K562 (cell line): ENCODE data around the gene TLCD1. TPM values are rescaled to one million over a fixed set of nuclear protein-coding genes. Genes with fewer than 3 reads are reported as not detected.

Experiments used
- EGR1 ChIP-seq: fragments of 450-650 bp; conservative IDR thresholded peaks from 2 replicates; pipeline ENCODE4 v1.6.1; 2017; ENCODE audit warnings: mild to moderate bottlenecking
- EP400 ChIP-seq: fragments of 450-650 bp; IDR thresholded peaks from 2 replicates; pipeline ENCODE4 v1.6.1; 2017; ENCODE audit warnings: antibody characterized with exemption, mild to moderate bottlenecking, moderate library complexity
- KLF13 ChIP-seq: fragments of 450-650 bp; IDR thresholded peaks from 2 replicates; pipeline ENCODE4 v1.6.1; 2016; ENCODE audit warnings: missing genetic modification characterization, low read depth, mild to moderate bottlenecking, missing compliant biosample characterization, moderate library complexity, borderline replicate concordance
- LCOR ChIP-seq: sonication (generic); formaldehyde crosslinking; IDR thresholded peaks from 2 replicates; pipeline ENCODE4 v1.8.0; 2022; ENCODE audit warnings: mild to moderate bottlenecking, missing genetic modification reagents
- POLR2B ChIP-seq: fragments of 450-650 bp; IDR thresholded peaks from 2 replicates; pipeline ENCODE4 v1.6.1; 2018; ENCODE audit warnings: low read depth; ENCODE audit not compliant: partially characterized antibody
- RBM22 ChIP-seq: fragments of 200-400 bp; formaldehyde crosslinking; IDR thresholded peaks from 2 replicates; pipeline ENCODE4 v1.6.1; 2018; ENCODE audit warnings: low read length, low read depth; ENCODE audit not compliant: poor library complexity, severe bottlenecking
- RNF219 ChIP-seq: fragments of 250-450 bp; sonication (Bioruptor Pico); IDR thresholded peaks from 2 replicates; pipeline ENCODE4 v1.5.0; 2022; ENCODE audit warnings: mild to moderate bottlenecking
- SRSF9 ChIP-seq: fragments of 200-400 bp; formaldehyde crosslinking; IDR thresholded peaks from 2 replicates; pipeline ENCODE4 v1.6.1; 2017; ENCODE audit warnings: low read depth, low read length, borderline replicate concordance
- SUPT5H ChIP-seq: fragments of 450-650 bp; IDR thresholded peaks from 2 replicates; pipeline ENCODE4 v1.6.1; 2016
- U2AF2 ChIP-seq: fragments of 200-400 bp; formaldehyde crosslinking; optimal IDR thresholded peaks from 2 replicates; pipeline ENCODE3; 2017; ENCODE audit warnings: low read depth, mild to moderate bottlenecking, low read length
- ZMIZ1 ChIP-seq, 2 experiments: fragments of 150-350 bp in 1 of 2; IDR thresholded peaks; 2 replicates each; pipeline ENCODE4 v1.6.1; 2012 to 2016; ENCODE audit warnings: low read depth in 2 of 2, low read length in 2 of 2, mild to moderate bottlenecking in 1 of 2, moderate library complexity in 1 of 2
- ZNF184 ChIP-seq: sonication (generic); formaldehyde crosslinking; IDR thresholded peaks from 2 replicates; pipeline ENCODE4 v1.5.0; 2020; ENCODE audit warnings: missing genetic modification reagents
- ZNF263 ChIP-seq: sonication (generic); formaldehyde crosslinking; IDR thresholded peaks from 2 replicates; pipeline ENCODE4 v1.8.0; 2022; ENCODE audit warnings: mild to moderate bottlenecking, missing genetic modification reagents, borderline replicate concordance
- ZNF311 ChIP-seq: fragments of 250-450 bp; sonication (Bioruptor Pico); IDR thresholded peaks from 2 replicates; pipeline ENCODE4 v1.4.0; 2020; ENCODE audit warnings: mild to moderate bottlenecking, moderate library complexity
- ZNF699 ChIP-seq: fragments of 250-450 bp; sonication (Bioruptor Pico); IDR thresholded peaks from 2 replicates; pipeline ENCODE4 v1.8.0; 2021; ENCODE audit warnings: mild to moderate bottlenecking, moderate library complexity; ENCODE audit not compliant: insufficient replicate concordance
- ZNF717 ChIP-seq: fragments of 250-450 bp; sonication (Bioruptor Pico); IDR thresholded peaks from 2 replicates; pipeline ENCODE4 v1.5.0; 2021
- ZSCAN32 ChIP-seq: fragments of 450-650 bp; formaldehyde crosslinking; IDR thresholded peaks from 2 replicates; pipeline ENCODE4 v1.4.0; 2020; ENCODE audit warnings: mild to moderate bottlenecking, moderate library complexity
- polyA plus RNA-seq, 8 experiments: library from polyadenylated mRNA; depleted of rRNA in 4 of 8; stranded (reverse) in 5 of 8; unstranded in 3 of 8; fragments of >200 nt; fragmentation: Nextera tagmentation in 2 of 8; fragmentation: Illumina TruSeq in 1 of 8; extraction: Ambion mirVana in 2 of 8; extraction: Trizol in 1 of 8; gene quantifications; 2 replicates each; pipeline versions ENCODE4 v1.2.1 to v1.2.3, GENCODE V29; 2011 to 2014; ENCODE audit warnings: inconsistent platforms in 1 of 8, missing spikeins in 1 of 8
- total RNA-seq, 7 experiments: library from RNA; depleted of rRNA in 6 of 7; stranded (reverse); fragments of >200 nt in 6 of 7; fragmentation: Illumina TruSeq in 2 of 7; extraction: Trizol in 2 of 7; gene quantifications; 2 replicates each; pipeline versions ENCODE4 v1.2.1 to v1.2.3, GENCODE V29; 2011 to 2021; ENCODE audit warnings: low replicate concordance in 1 of 7
- TF ChIP-seq, protein P1 (sequence below): fragments of 450-650 bp; formaldehyde crosslinking; IDR thresholded peaks from 2 replicates; pipeline ENCODE4 v1.4.0; 2022; ENCODE audit warnings: missing genetic modification characterization
- TF ChIP-seq, protein P2 (sequence below): sonication (generic); formaldehyde crosslinking; IDR thresholded peaks from 2 replicates; pipeline ENCODE4 v1.8.1; 2023; ENCODE audit warnings: mild to moderate bottlenecking, missing genetic modification reagents

TLCD1 gene
- total and polyA plus RNA-seq, 9 of the 15 experiments (the other 6 are each of a cell fraction or from before 2014, with no cell fraction given), result 6.8 to 37.7 (median 21.7) TPM

DNA sequence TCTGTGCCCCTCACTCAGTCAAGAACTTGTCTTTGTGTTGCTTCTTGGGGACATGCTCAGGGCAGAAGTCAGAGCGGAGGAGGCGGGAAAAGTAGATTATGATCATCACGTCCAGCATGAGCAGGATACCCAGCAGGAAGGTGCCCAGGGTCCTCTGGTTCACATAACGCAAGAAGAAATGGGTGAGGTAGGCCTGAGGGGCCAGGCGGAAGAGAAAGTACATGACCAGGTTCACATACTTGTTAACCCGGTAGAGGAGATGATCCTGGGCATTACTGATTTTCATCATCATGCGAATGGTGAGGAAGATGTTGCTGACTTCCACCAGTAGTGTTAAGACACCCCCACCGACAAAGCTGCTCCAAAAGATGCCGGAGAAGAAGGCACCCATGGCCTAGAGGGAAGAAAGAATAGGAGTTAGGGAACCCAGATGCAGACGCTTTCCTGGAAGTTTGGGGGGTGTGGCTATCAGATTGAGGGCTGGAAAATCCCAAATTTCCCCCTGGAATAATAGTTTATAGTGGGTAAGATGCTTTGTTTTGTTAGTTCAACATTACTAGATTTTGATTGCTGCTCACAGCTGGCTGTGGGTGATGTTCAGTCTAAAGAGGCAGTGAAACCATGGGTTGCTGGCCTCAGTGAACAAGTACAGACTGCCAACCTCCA, 1.4 kb downstream of the TLCD1 start (continued):
- no peak for TF ChIP-seq RBM22
- TF ChIP-seq EGR1, result no peak
- no peak for TF ChIP-seq ZNF184 (CRISPR knock-in tag)
- peak; percentile 52; the same call in 1 of the 2 replicates for TF ChIP-seq ZNF263
- no peak for TF ChIP-seq U2AF2
- TF ChIP-seq POLR2B, result peak; percentile 57
- peak in 1 of 2 experiments; percentile 53; a peak in 1 of 4 replicates for TF ChIP-seq ZMIZ1 (IDR thresholded peaks at IDR 0.05; ENCODE audit: low read depth in 2 of 2, low read length in 2 of 2)
- peak; percentile 35; the same call in 1 of the 2 replicates for TF ChIP-seq RNF219 (CRISPR knock-in tag)
- TF ChIP-seq KLF13 (tag), result no peak
- 0 out of 2 replicates have a peak, but pooled peaks have one; percentile 10 for TF ChIP-seq LCOR (CRISPR knock-in tag)
- TF ChIP-seq SRSF9, result no peak
- no peak for TF ChIP-seq ZNF311 (CRISPR knock-in tag)
- TF ChIP-seq, protein P1, sequence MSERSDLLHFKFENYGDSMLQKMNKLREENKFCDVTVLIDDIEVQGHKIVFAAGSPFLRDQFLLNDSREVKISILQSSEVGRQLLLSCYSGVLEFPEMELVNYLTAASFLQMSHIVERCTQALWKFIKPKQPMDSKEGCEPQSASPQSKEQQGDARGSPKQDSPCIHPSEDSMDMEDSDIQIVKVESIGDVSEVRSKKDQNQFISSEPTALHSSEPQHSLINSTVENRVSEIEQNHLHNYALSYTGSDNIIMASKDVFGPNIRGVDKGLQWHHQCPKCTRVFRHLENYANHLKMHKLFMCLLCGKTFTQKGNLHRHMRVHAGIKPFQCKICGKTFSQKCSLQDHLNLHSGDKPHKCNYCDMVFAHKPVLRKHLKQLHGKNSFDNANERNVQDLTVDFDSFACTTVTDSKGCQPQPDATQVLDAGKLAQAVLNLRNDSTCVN (CRISPR knock-in tag), result no peak
- no peak for TF ChIP-seq ZNF699 (CRISPR knock-in tag)
- TF ChIP-seq, protein P2, sequence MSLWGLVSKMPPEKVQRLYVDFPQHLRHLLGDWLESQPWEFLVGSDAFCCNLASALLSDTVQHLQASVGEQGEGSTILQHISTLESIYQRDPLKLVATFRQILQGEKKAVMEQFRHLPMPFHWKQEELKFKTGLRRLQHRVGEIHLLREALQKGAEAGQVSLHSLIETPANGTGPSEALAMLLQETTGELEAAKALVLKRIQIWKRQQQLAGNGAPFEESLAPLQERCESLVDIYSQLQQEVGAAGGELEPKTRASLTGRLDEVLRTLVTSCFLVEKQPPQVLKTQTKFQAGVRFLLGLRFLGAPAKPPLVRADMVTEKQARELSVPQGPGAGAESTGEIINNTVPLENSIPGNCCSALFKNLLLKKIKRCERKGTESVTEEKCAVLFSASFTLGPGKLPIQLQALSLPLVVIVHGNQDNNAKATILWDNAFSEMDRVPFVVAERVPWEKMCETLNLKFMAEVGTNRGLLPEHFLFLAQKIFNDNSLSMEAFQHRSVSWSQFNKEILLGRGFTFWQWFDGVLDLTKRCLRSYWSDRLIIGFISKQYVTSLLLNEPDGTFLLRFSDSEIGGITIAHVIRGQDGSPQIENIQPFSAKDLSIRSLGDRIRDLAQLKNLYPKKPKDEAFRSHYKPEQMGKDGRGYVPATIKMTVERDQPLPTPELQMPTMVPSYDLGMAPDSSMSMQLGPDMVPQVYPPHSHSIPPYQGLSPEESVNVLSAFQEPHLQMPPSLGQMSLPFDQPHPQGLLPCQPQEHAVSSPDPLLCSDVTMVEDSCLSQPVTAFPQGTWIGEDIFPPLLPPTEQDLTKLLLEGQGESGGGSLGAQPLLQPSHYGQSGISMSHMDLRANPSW, result no peak
- TF ChIP-seq ZNF717 (CRISPR knock-in tag), result no peak
- peak; percentile 87 for TF ChIP-seq SUPT5H
- no peak for TF ChIP-seq ZSCAN32 (CRISPR knock-in tag)
- no peak for TF ChIP-seq EP400
